ENCODE results near the gene NCAN. TPM values are rescaled to one million over a fixed set of nuclear protein-coding genes. Genes with fewer than 3 reads are reported as not detected.
A peak's percentile ranks its signal among the peaks of the same experiment; 100 is the strongest.
"Not testable (repeated sequence)": the region's sequence is repeated elsewhere in the genome, so short reads cannot be mapped to it uniquely, and the experiment has no call there.

NCAN gene
- total RNA-seq, 1 donor from 2014 or later: 0.14 TPM

DNA sequence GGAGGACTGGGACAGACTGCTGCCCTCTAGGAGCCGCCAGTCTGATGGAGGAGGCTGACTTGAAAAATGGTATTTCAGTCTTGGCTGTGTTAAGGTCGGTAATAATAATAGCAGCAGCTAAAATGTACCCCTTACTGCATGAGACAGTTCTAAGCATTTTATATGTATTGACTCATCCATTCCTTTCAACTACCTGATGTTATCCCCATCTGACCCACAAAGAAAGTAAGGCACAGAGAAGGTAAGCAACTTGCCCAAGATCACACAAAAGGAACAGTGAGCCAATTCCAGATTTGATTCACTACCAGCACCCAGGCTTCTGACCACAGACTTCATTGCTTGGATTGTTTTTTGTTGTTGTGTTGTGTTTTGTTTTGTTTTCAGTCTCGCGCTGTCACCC is 4.0 kb downstream of the NCAN start:
- peaks cover 23% of the 10 kb centered on the region for H3K27me3 ChIP-seq (ENCODE audit: insufficient read depth, low read length)
- no peaks in the 10 kb centered on the region for H3K36me3 Mint-ChIP-seq (ENCODE audit: low read depth, unreplicated experiment)
- H3K9me3 Mint-ChIP-seq (ENCODE audit: unreplicated experiment): peaks cover 5% of the 10 kb centered on the region
- no peaks in the 10 kb centered on the region for H4K20me1 ChIP-seq (ENCODE audit: insufficient read depth, low read length)
- TF ChIP-seq, protein P1, sequence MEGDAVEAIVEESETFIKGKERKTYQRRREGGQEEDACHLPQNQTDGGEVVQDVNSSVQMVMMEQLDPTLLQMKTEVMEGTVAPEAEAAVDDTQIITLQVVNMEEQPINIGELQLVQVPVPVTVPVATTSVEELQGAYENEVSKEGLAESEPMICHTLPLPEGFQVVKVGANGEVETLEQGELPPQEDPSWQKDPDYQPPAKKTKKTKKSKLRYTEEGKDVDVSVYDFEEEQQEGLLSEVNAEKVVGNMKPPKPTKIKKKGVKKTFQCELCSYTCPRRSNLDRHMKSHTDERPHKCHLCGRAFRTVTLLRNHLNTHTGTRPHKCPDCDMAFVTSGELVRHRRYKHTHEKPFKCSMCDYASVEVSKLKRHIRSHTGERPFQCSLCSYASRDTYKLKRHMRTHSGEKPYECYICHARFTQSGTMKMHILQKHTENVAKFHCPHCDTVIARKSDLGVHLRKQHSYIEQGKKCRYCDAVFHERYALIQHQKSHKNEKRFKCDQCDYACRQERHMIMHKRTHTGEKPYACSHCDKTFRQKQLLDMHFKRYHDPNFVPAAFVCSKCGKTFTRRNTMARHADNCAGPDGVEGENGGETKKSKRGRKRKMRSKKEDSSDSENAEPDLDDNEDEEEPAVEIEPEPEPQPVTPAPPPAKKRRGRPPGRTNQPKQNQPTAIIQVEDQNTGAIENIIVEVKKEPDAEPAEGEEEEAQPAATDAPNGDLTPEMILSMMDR (IDR thresholded peaks at IDR 0.05; ENCODE audit: insufficient read depth, low read depth, low read length): no peak
- no peak for TF ChIP-seq EZH2 (IDR thresholded peaks at IDR 0.05; ENCODE audit: insufficient read depth, low read length)
- no peaks in the 10 kb centered on the region for H3K4me1 ChIP-seq (ENCODE audit: insufficient read depth, low read length)
- H3K27ac ChIP-seq (ENCODE audit: low read depth, low read length): no peak overlapping the region
- H2AFZ ChIP-seq (ENCODE audit: low read depth, low read length): no peak overlapping the region
- no peak for DNase-seq (ENCODE audit: low read depth)
- H3K27ac Mint-ChIP-seq (ENCODE audit: unreplicated experiment): no peak overlapping the region
- no peak for FAIRE-seq
- H3K79me2 ChIP-seq (ENCODE audit: insufficient read depth, low read length): no peaks in the 10 kb centered on the region
- H3K4me2 ChIP-seq (ENCODE audit: low read length): no peak overlapping the region
- no peak overlapping the region for H3K4me3 Mint-ChIP-seq (ENCODE audit: unreplicated experiment)
- H3K9me3 ChIP-seq (ENCODE audit: insufficient read depth, low read depth, low read length): no peaks in the 10 kb centered on the region
- H3K9ac ChIP-seq (ENCODE audit: low read length): no peak overlapping the region
- H3K4me1 Mint-ChIP-seq (ENCODE audit: low read depth, unreplicated experiment): no peaks in the 10 kb centered on the region
- H3K4me3 ChIP-seq (ENCODE audit: insufficient read depth, low read depth, low read length): no peak overlapping the region
- peaks cover 49% of the 10 kb centered on the region for H3K27me3 Mint-ChIP-seq (ENCODE audit: low read depth, unreplicated experiment)
- H3K36me3 ChIP-seq (ENCODE audit: insufficient read depth, low read length): no peaks in the 10 kb centered on the region

DNA sequence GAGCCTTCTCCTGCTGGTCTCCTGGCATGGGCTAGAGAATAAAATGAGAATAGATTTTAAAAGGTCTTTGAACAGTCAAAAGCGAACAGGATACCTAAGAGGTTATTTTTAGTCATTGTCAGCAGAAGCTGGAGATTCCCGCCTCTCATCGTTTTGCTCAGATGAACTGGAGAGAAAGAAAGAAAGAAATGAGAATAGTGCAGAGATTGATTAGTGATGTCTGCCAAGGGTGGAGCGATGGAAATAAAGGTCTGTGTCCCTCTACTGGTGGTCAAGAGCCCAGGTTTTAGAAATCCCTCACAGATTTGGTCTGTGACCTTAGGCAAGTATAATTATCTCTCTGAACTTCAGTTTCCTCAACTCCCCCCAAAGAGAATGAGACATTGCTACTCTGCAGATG is 5.3 kb downstream of the NCAN start:
- no peaks in the 10 kb centered on the region for H3K36me3 Mint-ChIP-seq (ENCODE audit: low read depth, unreplicated experiment)
- Histone ChIP-seq H3K79me2 (ENCODE audit: insufficient read depth, low read length) (no peaks in the 10 kb centered on the region), H2AFZ (ENCODE audit: low read depth, low read length) (no peak overlapping the region), H3K4me3 (ENCODE audit: insufficient read depth, low read depth, low read length) (no peak overlapping the region), H3K4me1 (ENCODE audit: insufficient read depth, low read length) (no peaks in the 10 kb centered on the region), H3K9me3 (ENCODE audit: insufficient read depth, low read depth, low read length) (no peaks in the 10 kb centered on the region), H3K27me3 (ENCODE audit: insufficient read depth, low read length) (peaks cover 16% of the 10 kb centered on the region), H3K27ac (ENCODE audit: low read depth, low read length) (no peak overlapping the region), H3K36me3 (ENCODE audit: insufficient read depth, low read length) (no peaks in the 10 kb centered on the region), H3K9ac (ENCODE audit: low read length) (no peak overlapping the region), H3K4me2 (ENCODE audit: low read length) (no peak overlapping the region), H4K20me1 (ENCODE audit: insufficient read depth, low read length) (no peaks in the 10 kb centered on the region)
- H3K27me3 Mint-ChIP-seq (ENCODE audit: low read depth, unreplicated experiment): peaks cover 43% of the 10 kb centered on the region
- DNase-seq (ENCODE audit: low read depth): no peak
- H3K9me3 Mint-ChIP-seq (ENCODE audit: unreplicated experiment): peaks cover 5% of the 10 kb centered on the region
- TF ChIP-seq EZH2 (IDR thresholded peaks at IDR 0.05; ENCODE audit: insufficient read depth, low read length): no peak
- TF ChIP-seq, protein P1 (IDR thresholded peaks at IDR 0.05; ENCODE audit: insufficient read depth, low read depth, low read length): peak; percentile 2
- no peak overlapping the region for H3K4me3 Mint-ChIP-seq (ENCODE audit: unreplicated experiment)
- no peaks in the 10 kb centered on the region for H3K4me1 Mint-ChIP-seq (ENCODE audit: low read depth, unreplicated experiment)
- H3K27ac Mint-ChIP-seq (ENCODE audit: unreplicated experiment): no peak overlapping the region
- no peak for FAIRE-seq

DNA sequence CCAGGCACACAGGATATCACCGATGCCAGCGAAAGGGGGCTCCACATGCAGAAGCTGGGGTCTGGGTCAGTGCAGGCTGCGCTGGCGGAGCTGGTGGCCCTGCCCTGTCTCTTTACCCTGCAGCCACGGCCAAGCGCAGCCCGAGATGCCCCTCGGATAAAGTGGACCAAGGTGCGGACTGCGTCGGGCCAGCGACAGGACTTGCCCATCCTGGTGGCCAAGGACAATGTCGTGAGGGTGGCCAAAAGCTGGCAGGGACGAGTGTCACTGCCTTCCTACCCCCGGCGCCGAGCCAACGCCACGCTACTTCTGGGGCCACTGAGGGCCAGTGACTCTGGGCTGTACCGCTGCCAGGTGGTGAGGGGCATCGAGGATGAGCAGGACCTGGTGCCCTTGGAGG is 7.2 kb downstream of the NCAN start:
- H2AFZ ChIP-seq (ENCODE audit: low read depth, low read length): no peak overlapping the region
- no peaks in the 10 kb centered on the region for H3K4me1 ChIP-seq (ENCODE audit: insufficient read depth, low read length)
- TF ChIP-seq, protein P1 (IDR thresholded peaks at IDR 0.05; ENCODE audit: insufficient read depth, low read depth, low read length): no peak
- no peak for TF ChIP-seq EZH2 (IDR thresholded peaks at IDR 0.05; ENCODE audit: insufficient read depth, low read length)
- no peaks in the 10 kb centered on the region for H3K36me3 Mint-ChIP-seq (ENCODE audit: low read depth, unreplicated experiment)
- H3K27ac ChIP-seq (ENCODE audit: low read depth, low read length): no peak overlapping the region
- no peaks in the 10 kb centered on the region for H3K36me3 ChIP-seq (ENCODE audit: insufficient read depth, low read length)
- peaks cover 2% of the 10 kb centered on the region for H3K9me3 Mint-ChIP-seq (ENCODE audit: unreplicated experiment)
- no peaks in the 10 kb centered on the region for H3K4me1 Mint-ChIP-seq (ENCODE audit: low read depth, unreplicated experiment)
- H3K4me3 ChIP-seq (ENCODE audit: insufficient read depth, low read depth, low read length): no peak overlapping the region
- H3K27me3 Mint-ChIP-seq (ENCODE audit: low read depth, unreplicated experiment): peaks cover 38% of the 10 kb centered on the region
- no peaks in the 10 kb centered on the region for H3K9me3 ChIP-seq (ENCODE audit: insufficient read depth, low read depth, low read length)
- no peak overlapping the region for H3K4me2 ChIP-seq (ENCODE audit: low read length)
- no peaks in the 10 kb centered on the region for H3K79me2 ChIP-seq (ENCODE audit: insufficient read depth, low read length)
- no peak for FAIRE-seq
- H3K27me3 ChIP-seq (ENCODE audit: insufficient read depth, low read length): peaks cover 2% of the 10 kb centered on the region
- no peak overlapping the region for H3K27ac Mint-ChIP-seq (ENCODE audit: unreplicated experiment)
- H4K20me1 ChIP-seq (ENCODE audit: insufficient read depth, low read length): no peaks in the 10 kb centered on the region
- no peak overlapping the region for H3K9ac ChIP-seq (ENCODE audit: low read length)
- H3K4me3 Mint-ChIP-seq (ENCODE audit: unreplicated experiment): no peak overlapping the region
- DNase-seq (ENCODE audit: low read depth): no peak

DNA sequence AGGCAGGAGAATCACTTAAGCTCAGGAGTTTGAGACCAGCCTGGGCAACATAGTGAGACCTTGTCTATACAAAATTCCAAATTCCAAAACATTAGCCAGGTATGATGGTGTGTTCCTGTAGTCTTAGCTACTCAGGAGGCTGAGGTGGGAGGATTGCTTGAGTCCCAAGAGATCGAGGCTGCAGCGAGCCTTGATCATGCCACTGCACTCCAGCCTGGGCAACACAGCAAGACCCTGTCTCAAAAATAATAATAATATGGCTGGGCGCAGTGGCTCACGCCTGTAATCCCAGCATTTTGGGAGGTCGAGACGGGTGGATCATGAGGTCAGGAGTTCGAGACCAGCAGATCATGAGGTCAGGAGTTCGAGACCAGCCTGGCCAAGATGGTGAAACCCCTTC is 9.2 kb downstream of the NCAN start:
- not testable (repeated sequence) for H3K79me2 ChIP-seq (ENCODE audit: insufficient read depth, low read length); H3K4me1 Mint-ChIP-seq (ENCODE audit: low read depth, unreplicated experiment); H3K36me3 ChIP-seq (ENCODE audit: insufficient read depth, low read length); DNase-seq (ENCODE audit: low read depth); H2AFZ ChIP-seq (ENCODE audit: low read depth, low read length); H3K27ac ChIP-seq (ENCODE audit: low read depth, low read length); H3K4me3 Mint-ChIP-seq (ENCODE audit: unreplicated experiment); FAIRE-seq; H3K4me1 ChIP-seq (ENCODE audit: insufficient read depth, low read length); H3K9me3 ChIP-seq (ENCODE audit: insufficient read depth, low read depth, low read length); H3K9ac ChIP-seq (ENCODE audit: low read length); H3K4me2 ChIP-seq (ENCODE audit: low read length); H4K20me1 ChIP-seq (ENCODE audit: insufficient read depth, low read length); H3K36me3 Mint-ChIP-seq (ENCODE audit: low read depth, unreplicated experiment); H3K27ac Mint-ChIP-seq (ENCODE audit: unreplicated experiment); H3K27me3 ChIP-seq (ENCODE audit: insufficient read depth, low read length); H3K9me3 Mint-ChIP-seq (ENCODE audit: unreplicated experiment); H3K4me3 ChIP-seq (ENCODE audit: insufficient read depth, low read depth, low read length)
- peaks cover 41% of the 10 kb centered on the region for H3K27me3 Mint-ChIP-seq (ENCODE audit: low read depth, unreplicated experiment)

Data from astrocyte (in vitro differentiated cells and primary cell).